HEK293 (cell line): ENCODE measurements around the gene B3GNT3.

ENCODE experiments used
- CTCF ChIA-PET: fragments of 350-600 bp; formaldehyde crosslinking; extraction: SDS; loops from one replicate; lab custom pipeline; 2021; ENCODE audit warnings: antibody characterized with exemption; lab: Yijun Ruan, JAX
- POLR2A ChIA-PET: fragments of 300-600 bp; formaldehyde crosslinking; extraction: SDS; loops from one replicate; lab custom pipeline; 2020; ENCODE audit warnings: antibody characterized with exemption, inconsistent platforms; lab: Yijun Ruan, JAX
- H3K27ac ChIP-seq: fragments of 200-500 bp; sonication (Bioruptor generic); 2 replicates; pipeline ENCODE4 v1.5.1; 2014; ENCODE audit warnings: low read depth, low read length, control low read depth, inconsistent platforms; ENCODE audit errors: extremely low read depth
- H3K36me3 ChIP-seq, 2 experiments: fragments of 200-500 bp in 1 of 2; sonication (Bioruptor generic) in 1 of 2; 1 replicate in 1 of 2; 2 replicates in 1 of 2; pipeline ENCODE4 v1.5.1; 2014 to 2017; ENCODE audit warnings: inconsistent platforms in 2 of 2, low read length in 2 of 2; ENCODE audit not compliant: control insufficient read depth in 2 of 2, insufficient read depth in 1 of 2
- H3K4me1 ChIP-seq: fragments of 200-500 bp; sonication (Bioruptor generic); 2 replicates; pipeline ENCODE4 v1.5.1; 2014; ENCODE audit warnings: mild to moderate bottlenecking, low read length, inconsistent platforms; ENCODE audit not compliant: control insufficient read depth, insufficient read depth
- H3K4me3 ChIP-seq: 2 replicates; pipeline ENCODE4 v1.5.1; 2011; ENCODE audit warnings: low read depth, mild to moderate bottlenecking, control low read depth, low read length, moderate library complexity
- H3K9me3 ChIP-seq: fragments of 200-500 bp; sonication (Bioruptor generic); 2 replicates; pipeline ENCODE4 v1.5.1; 2014; ENCODE audit warnings: low read depth, low read length, inconsistent platforms; ENCODE audit not compliant: control insufficient read depth, insufficient read depth
- GFI1B ChIP-seq: fragments of 450-650 bp; formaldehyde crosslinking; IDR thresholded peaks from 2 replicates; pipeline ENCODE4 v1.5.1; 2016; ENCODE audit warnings: missing biosample characterization, missing genetic modification characterization
- GLIS1 ChIP-seq: fragments of 450-650 bp; formaldehyde crosslinking; IDR thresholded peaks from 2 replicates; pipeline ENCODE4 v1.5.1; 2016; ENCODE audit warnings: missing biosample characterization, missing genetic modification characterization
- MYNN ChIP-seq: fragments of 450-650 bp; formaldehyde crosslinking; IDR thresholded peaks from 2 replicates; pipeline ENCODE4 v1.5.1; 2016; ENCODE audit warnings: missing biosample characterization, missing genetic modification characterization, borderline replicate concordance
- ZNF335 ChIP-seq: fragments of 450-650 bp; formaldehyde crosslinking; conservative IDR thresholded peaks from 2 replicates; pipeline ENCODE4 v1.5.1; 2016; ENCODE audit warnings: missing biosample characterization, missing genetic modification characterization
- ZNF362 ChIP-seq: fragments of 450-650 bp; formaldehyde crosslinking; IDR thresholded peaks from 2 replicates; pipeline ENCODE4 v1.5.1; 2016; ENCODE audit warnings: missing biosample characterization, missing genetic modification characterization
- ZNF416 ChIP-seq: fragments of 450-650 bp; formaldehyde crosslinking; IDR thresholded peaks from 2 replicates; pipeline ENCODE4 v1.5.1; 2016; ENCODE audit warnings: missing biosample characterization, missing genetic modification characterization
- ZNF529 ChIP-seq: fragments of 450-650 bp; formaldehyde crosslinking; IDR thresholded peaks from 2 replicates; pipeline ENCODE4 v1.5.1; 2017; ENCODE audit warnings: missing genetic modification characterization, missing biosample characterization; ENCODE audit not compliant: insufficient replicate concordance
- ZNF777 ChIP-seq: fragments of 450-650 bp; formaldehyde crosslinking; IDR thresholded peaks from 2 replicates; pipeline ENCODE4 v1.5.1; 2017; ENCODE audit warnings: missing biosample characterization, missing genetic modification characterization, borderline replicate concordance
- ZNF843 ChIP-seq: fragments of 450-650 bp; formaldehyde crosslinking; IDR thresholded peaks from 2 replicates; pipeline ENCODE4 v1.5.1; 2016; ENCODE audit warnings: missing biosample characterization, missing genetic modification characterization
- TF ChIP-seq, protein P1 (sequence below): fragments of 450-650 bp; formaldehyde crosslinking; IDR thresholded peaks from 2 replicates; pipeline ENCODE4 v1.5.1; 2016; ENCODE audit warnings: missing biosample characterization, missing genetic modification characterization
- TF ChIP-seq, protein P2 (sequence below): fragments of 450-650 bp; formaldehyde crosslinking; IDR thresholded peaks from 2 replicates; pipeline ENCODE4 v1.5.1; 2016; ENCODE audit warnings: missing biosample characterization, missing genetic modification characterization, borderline replicate concordance

B3GNT3 gene

DNA sequence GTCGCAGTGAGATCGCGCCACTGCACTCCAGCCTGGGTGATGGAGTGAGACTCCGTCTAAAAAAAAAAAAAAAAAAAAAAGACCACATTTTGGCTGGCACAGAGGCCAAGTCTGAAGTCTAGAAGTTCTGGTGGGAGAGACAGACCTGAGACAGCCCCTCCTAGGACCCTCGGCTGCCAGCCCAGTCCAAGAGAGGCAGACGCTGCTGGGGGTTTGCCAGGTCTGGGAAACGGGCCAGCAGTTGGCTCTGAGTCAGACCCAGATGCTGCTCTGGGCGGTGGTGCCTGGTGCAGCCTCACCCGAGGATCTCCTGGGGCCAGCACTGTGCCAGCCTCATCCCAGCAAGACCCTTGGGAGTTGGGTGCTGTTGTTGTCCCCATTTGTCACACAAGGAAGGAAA, 37.8 kb upstream of the B3GNT3 start:
- Histone ChIP-seq H3K4me1 (no peaks in the 10 kb centered on the region), H3K9me3 (no peaks in the 10 kb centered on the region), H3K27ac (no peak overlapping the region), H3K4me3 (no peak overlapping the region), H3K36me3 (no peaks in the 10 kb centered on the region)
- CTCF ChIA-PET, result interaction anchor here (7.0 kb wide), 1 partner anchor 10 kb away, joined by 46 read pairs; no protein-coding TSS in a partner anchor
- POLR2A ChIA-PET, result no interaction called here
- TF ChIP-seq MYNN, result no peak
- TF ChIP-seq ZNF335 (tag by site-specific recombination), result peak; percentile 44
- TF ChIP-seq, protein P1, sequence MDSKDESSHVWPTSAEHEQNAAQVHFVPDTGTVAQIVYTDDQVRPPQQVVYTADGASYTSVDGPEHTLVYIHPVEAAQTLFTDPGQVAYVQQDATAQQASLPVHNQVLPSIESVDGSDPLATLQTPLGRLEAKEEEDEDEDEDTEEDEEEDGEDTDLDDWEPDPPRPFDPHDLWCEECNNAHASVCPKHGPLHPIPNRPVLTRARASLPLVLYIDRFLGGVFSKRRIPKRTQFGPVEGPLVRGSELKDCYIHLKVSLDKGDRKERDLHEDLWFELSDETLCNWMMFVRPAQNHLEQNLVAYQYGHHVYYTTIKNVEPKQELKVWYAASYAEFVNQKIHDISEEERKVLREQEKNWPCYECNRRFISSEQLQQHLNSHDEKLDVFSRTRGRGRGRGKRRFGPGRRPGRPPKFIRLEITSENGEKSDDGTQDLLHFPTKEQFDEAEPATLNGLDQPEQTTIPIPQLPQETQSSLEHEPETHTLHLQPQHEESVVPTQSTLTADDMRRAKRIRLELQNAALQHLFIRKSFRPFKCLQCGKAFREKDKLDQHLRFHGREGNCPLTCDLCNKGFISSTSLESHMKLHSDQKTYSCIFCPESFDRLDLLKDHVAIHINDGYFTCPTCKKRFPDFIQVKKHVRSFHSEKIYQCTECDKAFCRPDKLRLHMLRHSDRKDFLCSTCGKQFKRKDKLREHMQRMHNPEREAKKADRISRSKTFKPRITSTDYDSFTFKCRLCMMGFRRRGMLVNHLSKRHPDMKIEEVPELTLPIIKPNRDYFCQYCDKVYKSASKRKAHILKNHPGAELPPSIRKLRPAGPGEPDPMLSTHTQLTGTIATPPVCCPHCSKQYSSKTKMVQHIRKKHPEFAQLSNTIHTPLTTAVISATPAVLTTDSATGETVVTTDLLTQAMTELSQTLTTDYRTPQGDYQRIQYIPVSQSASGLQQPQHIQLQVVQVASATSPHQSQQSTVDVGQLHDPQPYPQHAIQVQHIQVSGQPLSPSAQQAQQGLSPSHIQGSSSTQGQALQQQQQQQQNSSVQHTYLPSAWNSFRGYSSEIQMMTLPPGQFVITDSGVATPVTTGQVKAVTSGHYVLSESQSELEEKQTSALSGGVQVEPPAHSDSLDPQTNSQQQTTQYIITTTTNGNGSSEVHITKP (tag by site-specific recombination), result peak; percentile 57
- TF ChIP-seq ZNF416 (tag by site-specific recombination), result no peak
- TF ChIP-seq, protein P2, sequence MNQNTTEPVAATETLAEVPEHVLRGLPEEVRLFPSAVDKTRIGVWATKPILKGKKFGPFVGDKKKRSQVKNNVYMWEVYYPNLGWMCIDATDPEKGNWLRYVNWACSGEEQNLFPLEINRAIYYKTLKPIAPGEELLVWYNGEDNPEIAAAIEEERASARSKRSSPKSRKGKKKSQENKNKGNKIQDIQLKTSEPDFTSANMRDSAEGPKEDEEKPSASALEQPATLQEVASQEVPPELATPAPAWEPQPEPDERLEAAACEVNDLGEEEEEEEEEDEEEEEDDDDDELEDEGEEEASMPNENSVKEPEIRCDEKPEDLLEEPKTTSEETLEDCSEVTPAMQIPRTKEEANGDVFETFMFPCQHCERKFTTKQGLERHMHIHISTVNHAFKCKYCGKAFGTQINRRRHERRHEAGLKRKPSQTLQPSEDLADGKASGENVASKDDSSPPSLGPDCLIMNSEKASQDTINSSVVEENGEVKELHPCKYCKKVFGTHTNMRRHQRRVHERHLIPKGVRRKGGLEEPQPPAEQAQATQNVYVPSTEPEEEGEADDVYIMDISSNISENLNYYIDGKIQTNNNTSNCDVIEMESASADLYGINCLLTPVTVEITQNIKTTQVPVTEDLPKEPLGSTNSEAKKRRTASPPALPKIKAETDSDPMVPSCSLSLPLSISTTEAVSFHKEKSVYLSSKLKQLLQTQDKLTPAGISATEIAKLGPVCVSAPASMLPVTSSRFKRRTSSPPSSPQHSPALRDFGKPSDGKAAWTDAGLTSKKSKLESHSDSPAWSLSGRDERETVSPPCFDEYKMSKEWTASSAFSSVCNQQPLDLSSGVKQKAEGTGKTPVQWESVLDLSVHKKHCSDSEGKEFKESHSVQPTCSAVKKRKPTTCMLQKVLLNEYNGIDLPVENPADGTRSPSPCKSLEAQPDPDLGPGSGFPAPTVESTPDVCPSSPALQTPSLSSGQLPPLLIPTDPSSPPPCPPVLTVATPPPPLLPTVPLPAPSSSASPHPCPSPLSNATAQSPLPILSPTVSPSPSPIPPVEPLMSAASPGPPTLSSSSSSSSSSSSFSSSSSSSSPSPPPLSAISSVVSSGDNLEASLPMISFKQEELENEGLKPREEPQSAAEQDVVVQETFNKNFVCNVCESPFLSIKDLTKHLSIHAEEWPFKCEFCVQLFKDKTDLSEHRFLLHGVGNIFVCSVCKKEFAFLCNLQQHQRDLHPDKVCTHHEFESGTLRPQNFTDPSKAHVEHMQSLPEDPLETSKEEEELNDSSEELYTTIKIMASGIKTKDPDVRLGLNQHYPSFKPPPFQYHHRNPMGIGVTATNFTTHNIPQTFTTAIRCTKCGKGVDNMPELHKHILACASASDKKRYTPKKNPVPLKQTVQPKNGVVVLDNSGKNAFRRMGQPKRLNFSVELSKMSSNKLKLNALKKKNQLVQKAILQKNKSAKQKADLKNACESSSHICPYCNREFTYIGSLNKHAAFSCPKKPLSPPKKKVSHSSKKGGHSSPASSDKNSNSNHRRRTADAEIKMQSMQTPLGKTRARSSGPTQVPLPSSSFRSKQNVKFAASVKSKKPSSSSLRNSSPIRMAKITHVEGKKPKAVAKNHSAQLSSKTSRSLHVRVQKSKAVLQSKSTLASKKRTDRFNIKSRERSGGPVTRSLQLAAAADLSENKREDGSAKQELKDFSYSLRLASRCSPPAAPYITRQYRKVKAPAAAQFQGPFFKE (tag by site-specific recombination), result no peak
- TF ChIP-seq GLIS1, result peak; percentile 85
- no peak for TF ChIP-seq ZNF843 (tag by site-specific recombination)
- 0 out of 2 replicates have a peak, but pooled peaks have one; percentile 18 for TF ChIP-seq ZNF362

GRCh38 chr19:17758515-17758914, 36.4 kb upstream of the B3GNT3 start:
- Histone ChIP-seq H3K36me3 (no peaks in the 10 kb centered on the region), H3K4me1 (no peaks in the 10 kb centered on the region), H3K27ac (no peak overlapping the region), H3K9me3 (no peaks in the 10 kb centered on the region), H3K4me3 (no peak overlapping the region)
- POLR2A ChIA-PET, result no interaction called here
- TF ChIP-seq GFI1B (tag by site-specific recombination) (0 out of 2 replicates have a peak, but pooled peaks have one; percentile 38), ZNF416 (tag by site-specific recombination) (no peak), ZNF777 (tag by site-specific recombination) (no peak), ZNF529 (tag by site-specific recombination) (no peak)
- CTCF ChIA-PET, result interaction anchor here (7.0 kb wide), 1 partner anchor 8 kb away, joined by 46 read pairs; no protein-coding TSS in a partner anchor
